HG03521 (cell line): ENCODE results near the gene NSMF.
"Not testable (repeated sequence)": the region's sequence is repeated elsewhere in the genome, so short reads cannot be mapped to it uniquely, and the experiment has no call there.

Experiments used
- ATAC-seq: cut with Tn5 transposase; IDR thresholded peaks from one replicate; pipeline ENCODE4 v1.9.1; 2021; ENCODE audit warnings: mild to moderate bottlenecking, moderate library complexity; ENCODE audit not compliant: unreplicated experiment

Gene NSMF

GRCh38 chr9:137416006-137416562 lies 43.0 kb downstream of the NSMF start:
- ATAC-seq: no peak

GRCh38 chr9:137415451-137415850 lies 43.7 kb downstream of the NSMF start:
- no peak for ATAC-seq

GRCh38 chr9:137412431-137412830 lies 46.7 kb downstream of the NSMF start:
- no peak for ATAC-seq

GRCh38 chr9:137411645-137412380 lies 47.3 kb downstream of the NSMF start:
- ATAC-seq: no peak

GRCh38 chr9:137411260-137411644 lies 47.9 kb downstream of the NSMF start:
- ATAC-seq: no peak

GRCh38 chr9:137410891-137411249 lies 48.3 kb downstream of the NSMF start:
- no peak for ATAC-seq

GRCh38 chr9:137410236-137410890 lies 48.8 kb downstream of the NSMF start:
- ATAC-seq: not testable (repeated sequence)

- no peak for ATAC-seq
These were observed 49.6 kb downstream of the NSMF start for GRCh38 chr9:137409515-137409914.

- no peak for ATAC-seq
These were observed 50.3 kb downstream of the NSMF start for GRCh38 chr9:137408651-137409405.

- no peak for ATAC-seq
These were observed 51.4 kb downstream of the NSMF start for GRCh38 chr9:137407590-137408300.

GRCh38 chr9:137406876-137407589 lies 52.1 kb downstream of the NSMF start:
- ATAC-seq: no peak

- no peak for ATAC-seq
These were observed 52.9 kb downstream of the NSMF start for GRCh38 chr9:137406085-137406760.

- no peak for ATAC-seq
These were observed 53.5 kb downstream of the NSMF start for GRCh38 chr9:137405677-137406081.

- no peak for ATAC-seq
These were observed 54.1 kb downstream of the NSMF start for GRCh38 chr9:137404961-137405567.

- no peak for ATAC-seq
These were observed 55.9 kb downstream of the NSMF start for GRCh38 chr9:137403269-137403668.

- no peak for ATAC-seq
These were observed 56.4 kb downstream of the NSMF start for GRCh38 chr9:137402746-137403145.

GRCh38 chr9:137398561-137399468 lies 60.3 kb downstream of the NSMF start:
- ATAC-seq: no peak

GRCh38 chr9:137397675-137398423 lies 61.3 kb downstream of the NSMF start:
- no peak for ATAC-seq
